ENCODE results near the gene TRIM36.

Gene TRIM36, protein sequence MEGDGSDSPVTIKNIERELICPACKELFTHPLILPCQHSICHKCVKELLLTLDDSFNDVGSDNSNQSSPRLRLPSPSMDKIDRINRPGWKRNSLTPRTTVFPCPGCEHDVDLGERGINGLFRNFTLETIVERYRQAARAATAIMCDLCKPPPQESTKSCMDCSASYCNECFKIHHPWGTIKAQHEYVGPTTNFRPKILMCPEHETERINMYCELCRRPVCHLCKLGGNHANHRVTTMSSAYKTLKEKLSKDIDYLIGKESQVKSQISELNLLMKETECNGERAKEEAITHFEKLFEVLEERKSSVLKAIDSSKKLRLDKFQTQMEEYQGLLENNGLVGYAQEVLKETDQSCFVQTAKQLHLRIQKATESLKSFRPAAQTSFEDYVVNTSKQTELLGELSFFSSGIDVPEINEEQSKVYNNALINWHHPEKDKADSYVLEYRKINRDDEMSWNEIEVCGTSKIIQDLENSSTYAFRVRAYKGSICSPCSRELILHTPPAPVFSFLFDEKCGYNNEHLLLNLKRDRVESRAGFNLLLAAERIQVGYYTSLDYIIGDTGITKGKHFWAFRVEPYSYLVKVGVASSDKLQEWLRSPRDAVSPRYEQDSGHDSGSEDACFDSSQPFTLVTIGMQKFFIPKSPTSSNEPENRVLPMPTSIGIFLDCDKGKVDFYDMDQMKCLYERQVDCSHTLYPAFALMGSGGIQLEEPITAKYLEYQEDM

DNA sequence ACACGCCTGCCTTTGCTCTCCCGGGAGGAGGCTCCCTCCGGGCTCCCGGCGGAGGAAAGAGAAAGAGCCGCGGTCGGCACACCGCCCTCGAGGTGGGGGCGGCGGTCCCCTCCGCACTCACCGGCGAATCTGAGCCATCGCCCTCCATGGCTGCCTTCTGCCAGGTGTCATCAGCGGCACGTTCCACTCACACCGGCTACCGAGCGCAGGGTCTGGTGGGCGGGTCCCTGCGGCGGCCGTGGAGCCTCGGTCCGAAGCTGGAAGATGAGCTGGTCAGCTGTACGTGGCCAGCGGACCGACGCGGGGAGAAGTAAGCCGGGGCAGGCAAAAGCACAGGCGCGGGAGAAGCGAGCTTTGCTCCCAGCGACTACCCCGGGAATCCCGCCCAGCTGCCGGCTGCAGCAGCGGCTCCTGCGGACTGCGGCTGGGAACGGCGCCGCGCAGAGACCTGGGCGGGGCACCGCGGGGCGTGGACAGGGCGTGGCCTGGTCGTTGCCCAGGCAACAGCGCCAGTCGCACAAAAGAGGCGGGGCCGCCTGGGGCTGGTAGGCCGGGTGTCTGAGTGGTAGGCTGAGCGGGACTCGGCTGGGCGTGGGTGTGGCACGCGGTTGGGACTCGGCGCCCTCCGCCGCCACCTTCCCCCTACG is at the start of gene TRIM36:
TSS of gene TRIM36 (minus strand) at position 422 of the 647 bp plus-strand sequence. CDS start at position 148, 274 bp downstream.
- DNase-seq (ENCODE audit: low read depth, low spot score), result peak; percentile 97

DNA sequence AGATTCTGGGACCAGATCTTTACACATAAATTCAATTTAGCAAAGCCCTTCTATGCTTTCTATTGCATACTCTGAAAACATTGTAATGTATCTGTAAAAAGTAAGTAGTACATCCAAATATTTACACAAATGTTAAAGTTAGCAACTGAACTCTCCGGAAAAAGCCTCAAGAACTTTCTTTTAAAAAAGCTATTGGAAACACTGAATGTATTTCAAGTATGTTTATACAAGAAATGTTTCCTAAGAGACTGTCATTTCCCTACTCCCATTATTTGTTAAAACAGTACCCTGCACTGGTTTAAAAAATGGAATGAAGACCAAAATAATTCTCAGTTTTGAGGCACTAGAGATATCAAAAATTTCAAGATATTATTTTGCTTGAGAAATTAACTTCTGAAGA is 44.8 kb upstream of the TRIM36 start:
- DNase-seq (ENCODE audit: low read depth, low spot score), result no peak

DNA sequence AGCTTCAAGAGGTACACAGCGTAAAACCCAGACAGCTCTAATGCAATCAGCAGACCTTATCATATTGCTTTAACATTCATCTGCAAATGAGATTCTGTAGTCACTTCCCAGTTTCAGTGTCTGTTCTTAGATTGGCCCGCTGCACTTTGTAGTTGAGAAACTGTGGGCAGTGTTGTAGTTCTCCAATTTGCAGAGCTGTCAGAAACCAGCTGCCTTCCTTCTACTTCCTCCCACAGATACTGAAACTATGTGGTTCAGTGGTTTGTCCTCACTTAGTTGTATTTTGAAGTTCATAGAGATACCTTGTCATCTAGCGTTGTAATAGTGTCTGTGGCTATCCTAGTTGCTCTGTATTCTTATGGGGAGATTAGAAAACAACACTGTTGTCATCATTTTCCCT is 39.6 kb upstream of the TRIM36 start:
- no peak for DNase-seq (ENCODE audit: low read depth, low spot score)

DNA sequence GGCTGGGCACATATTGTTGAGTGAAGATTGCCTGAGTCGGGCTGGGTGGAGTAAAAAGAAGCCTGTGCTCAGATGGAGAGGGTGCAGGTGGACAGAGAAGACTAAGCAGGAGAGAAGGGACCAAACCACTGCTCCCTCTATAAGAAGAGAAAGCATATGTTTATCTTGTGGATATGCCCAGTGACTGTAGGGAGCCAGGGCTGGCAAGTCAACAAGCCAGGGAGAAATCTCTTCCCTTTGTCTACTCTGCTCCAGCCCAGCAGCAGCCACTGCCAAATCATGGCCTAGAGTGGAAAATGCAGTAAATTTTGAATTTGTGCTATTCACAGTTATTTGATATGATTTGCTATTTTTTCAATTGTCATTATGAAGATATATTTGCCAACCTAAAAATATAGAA is 33.2 kb upstream of the TRIM36 start:
- DNase-seq (ENCODE audit: low read depth, low spot score), result no peak

DNA sequence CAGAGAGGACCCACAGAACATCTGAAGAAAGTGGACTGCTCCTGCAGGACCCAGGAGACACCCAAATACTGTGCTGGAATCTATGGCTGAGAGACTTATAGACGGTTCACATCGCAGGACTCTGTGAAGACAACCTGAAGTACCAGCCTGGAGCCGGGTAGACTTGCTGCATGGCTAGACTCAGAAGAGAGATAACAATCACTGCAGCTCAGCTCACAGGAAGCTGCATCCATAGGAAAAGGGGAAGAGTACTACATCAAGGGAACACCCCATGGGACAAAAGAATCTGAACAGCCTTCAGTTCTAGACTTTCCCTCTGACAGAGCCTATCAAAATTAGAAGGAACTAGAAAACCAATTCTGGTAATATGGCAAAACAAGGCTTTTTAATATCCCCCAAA is 26.5 kb upstream of the TRIM36 start:
- DNase-seq (ENCODE audit: low read depth, low spot score), result no peak

DNA sequence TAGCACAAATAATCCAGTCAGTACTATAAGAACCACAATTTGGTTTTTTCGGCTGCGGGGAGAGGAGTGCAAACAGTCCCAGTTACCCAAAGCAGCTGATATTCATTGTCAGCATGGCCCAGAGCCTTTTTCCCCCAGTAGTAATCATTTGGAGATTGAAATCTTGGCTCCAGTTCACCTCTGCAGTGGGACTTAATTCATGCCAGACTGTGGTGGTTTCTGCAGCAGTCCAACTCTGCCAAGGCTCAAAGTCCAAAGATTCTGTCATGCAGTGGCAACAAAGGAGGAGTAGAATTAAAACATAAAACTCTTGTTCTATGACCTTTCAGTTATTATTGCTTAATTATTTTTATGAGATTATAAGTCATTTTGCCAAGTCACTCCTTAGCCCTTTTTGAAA is 25.0 kb upstream of the TRIM36 start:
- DNase-seq (ENCODE audit: low read depth, low spot score), result no peak

DNA sequence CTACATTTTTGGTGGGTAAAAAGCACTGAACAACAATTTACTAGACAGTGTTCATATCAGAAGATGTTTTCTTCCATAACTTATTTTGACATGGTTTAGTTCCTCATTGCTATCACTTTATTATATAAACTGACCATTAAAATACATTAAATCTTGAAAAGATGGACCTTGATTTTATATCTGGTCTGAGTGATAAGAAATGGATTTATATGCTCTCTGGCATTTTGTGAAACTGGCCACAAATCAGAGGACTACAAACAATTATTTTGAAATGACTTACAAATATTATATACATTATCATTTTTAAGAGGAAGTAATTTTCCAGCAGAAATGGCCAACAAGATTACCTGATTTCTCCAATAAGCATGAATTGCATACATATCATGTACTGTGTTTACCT is 23.6 kb upstream of the TRIM36 start:
- DNase-seq (ENCODE audit: low read depth, low spot score), result no peak

DNA sequence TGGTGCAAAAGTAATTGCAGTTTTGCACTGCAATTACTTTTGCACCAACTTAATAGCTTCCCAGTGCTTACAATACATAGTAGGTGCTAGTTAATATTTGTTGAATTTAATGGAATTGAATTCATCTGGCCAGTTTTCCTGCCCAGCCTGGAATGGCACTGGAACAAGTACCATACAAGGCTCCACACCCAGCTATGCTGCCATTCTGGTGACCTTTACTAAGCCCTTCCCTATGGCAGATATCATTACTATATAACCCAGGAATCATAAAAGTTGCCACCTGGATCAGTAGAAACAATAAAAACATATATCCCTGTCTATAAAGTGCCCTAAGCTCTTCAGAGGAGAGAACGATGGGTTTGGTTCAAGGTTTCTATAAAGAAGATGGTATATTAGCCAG is 22.4 kb upstream of the TRIM36 start:
- no peak for DNase-seq (ENCODE audit: low read depth, low spot score)

DNA sequence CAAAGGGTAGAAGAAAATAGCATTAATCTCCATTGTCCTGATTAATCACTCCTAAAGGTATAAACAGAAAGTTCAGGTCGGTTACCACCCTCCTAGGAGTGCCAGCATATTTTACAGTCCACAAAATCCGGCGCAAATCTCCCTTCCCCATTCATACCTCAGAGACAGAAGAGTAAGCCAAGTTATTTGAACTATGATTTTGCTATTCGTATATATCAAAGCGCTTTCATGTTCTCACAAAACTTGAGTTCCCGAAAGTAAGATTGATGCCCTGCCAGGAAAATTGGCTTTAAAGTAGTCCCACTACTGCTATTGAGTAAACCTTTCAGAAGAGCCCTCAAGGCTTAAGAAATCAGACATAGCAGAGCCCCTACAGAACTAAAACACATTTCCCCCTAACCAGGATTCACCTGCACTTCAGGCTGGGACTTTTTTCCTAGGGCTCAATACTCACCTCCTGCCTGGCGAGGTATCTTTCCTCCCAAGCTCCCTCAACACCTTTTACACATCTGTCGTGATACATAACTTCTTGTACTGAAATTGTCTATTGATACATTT is 21.8 kb upstream of the TRIM36 start:
- no peak for DNase-seq (ENCODE audit: low read depth, low spot score)

DNA sequence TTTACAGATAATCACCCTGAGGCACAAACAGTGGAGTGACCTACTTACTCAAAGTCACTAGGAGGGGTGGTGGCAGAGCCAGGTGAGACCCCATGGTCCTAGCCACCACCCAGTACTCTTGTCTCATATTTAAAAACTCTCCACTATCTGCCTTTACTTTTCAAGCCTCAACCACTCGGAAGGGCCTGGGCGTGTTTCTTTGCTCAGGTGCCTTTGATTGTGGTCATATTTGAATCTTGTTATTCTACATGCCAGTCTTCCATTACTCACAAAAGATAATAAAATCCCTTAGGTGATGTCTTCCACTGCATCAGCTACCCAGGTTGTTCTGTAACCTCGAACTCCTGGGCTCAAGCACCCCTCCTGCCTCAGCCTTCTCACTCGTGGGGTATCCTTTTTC is 20.7 kb upstream of the TRIM36 start:
- no peak for DNase-seq (ENCODE audit: low read depth, low spot score)

DNA sequence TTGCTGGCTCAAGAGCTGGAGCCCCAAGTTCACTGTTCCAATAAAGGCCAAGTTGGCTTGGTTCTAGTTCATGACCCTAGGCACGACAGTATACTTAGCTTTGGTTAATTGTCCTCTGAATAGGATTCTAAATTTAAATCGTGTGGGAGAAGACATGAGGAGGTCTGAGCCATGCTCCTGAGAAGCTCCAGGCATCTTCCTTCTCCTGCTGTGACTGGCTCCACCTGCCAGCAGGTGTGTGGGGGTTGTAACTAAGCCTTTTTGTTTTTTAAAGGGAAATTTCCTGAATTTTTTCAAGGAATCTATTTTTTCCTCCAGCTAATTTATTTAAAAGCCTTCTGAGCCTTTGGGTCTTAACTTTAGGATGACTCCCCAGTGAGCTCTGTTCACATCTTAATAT is 20.2 kb upstream of the TRIM36 start:
- no peak for DNase-seq (ENCODE audit: low read depth, low spot score)

DNA sequence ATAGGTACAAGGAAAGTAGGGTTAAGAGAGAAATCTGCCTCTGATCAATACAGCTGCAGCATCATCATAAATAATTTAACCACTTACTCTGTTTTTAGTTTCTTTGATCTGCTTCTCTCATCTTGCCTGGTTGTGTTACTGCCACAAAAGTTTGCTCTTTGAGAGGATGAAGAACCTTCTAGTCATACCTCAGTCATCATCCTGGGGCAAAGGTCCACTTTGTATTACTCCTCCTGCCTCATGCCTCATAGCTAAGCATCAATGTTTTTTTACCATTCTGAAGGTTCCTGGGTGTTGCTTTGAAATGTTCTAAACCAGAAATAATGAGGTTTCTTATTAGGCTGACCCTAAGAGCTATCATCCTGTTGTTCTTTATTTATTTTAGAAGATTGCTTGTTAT is 17.1 kb upstream of the TRIM36 start:
- DNase-seq (ENCODE audit: low read depth, low spot score), result no peak

DNA sequence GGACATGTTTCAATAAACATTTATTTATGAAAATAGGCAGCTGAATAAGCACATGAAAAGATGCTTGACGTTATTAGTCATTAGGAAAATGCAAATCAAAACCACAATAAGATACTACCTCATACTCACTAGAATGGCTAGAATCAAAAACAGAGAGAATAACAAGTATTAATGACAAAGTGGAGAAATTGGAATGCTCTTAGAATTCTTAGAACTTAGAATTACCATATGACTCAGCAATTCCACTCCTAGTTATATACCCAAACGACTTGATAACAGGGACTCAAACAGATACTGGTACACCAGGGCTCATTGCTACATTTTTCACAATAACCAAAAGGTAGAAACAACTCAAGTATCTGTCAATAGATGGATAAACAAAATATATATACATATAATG is 15.1 kb upstream of the TRIM36 start:
- no peak for DNase-seq (ENCODE audit: low read depth, low spot score)

DNA sequence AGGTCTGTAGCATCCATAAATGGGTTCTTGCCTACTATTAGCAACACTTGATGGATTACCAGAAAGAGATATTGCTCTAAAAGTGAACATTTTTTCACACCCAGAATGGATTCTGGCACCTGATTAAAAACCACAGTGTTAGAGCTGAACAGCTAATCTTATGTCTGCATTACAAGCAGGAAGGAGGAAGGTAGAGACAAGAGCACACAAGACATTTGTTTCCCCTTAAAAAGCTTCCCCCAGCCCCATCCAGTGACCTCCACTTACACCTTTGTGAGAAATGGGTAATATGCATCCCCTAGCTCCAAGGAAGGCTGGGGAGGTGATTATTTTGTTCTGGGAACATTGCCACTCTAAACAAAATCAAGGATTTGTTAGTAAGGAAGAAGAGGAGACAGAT is 12.0 kb upstream of the TRIM36 start:
- DNase-seq (ENCODE audit: low read depth, low spot score), result no peak

DNA sequence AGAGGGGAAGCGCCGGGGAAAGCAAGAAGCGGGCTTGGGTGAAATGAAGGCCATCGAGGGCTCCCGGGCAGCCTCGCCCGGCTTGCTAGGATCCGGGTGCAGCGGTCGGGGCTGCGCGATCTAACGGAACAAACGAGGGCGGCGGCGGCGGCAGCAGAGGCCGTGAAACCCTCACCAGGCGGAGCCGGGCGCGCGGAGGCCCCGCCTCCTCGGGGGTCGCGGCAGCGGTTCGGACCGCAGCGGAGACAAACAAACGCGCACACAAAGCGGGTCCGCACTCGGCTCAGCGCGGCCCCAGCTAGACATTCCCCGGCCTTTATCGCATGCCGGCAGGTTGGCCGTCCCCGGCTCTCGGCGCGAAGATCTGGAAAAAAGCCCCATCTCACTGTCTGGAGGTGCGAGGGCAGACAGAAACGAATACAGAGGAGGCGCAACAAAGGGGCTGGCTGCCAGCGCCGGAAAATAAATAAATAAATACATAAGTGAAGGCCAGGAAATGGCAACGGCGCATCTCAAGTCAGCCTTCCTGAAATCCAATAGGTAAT is 10.5 kb upstream of the TRIM36 start:
- DNase-seq (ENCODE audit: low read depth, low spot score), result peak; percentile 81

DNA sequence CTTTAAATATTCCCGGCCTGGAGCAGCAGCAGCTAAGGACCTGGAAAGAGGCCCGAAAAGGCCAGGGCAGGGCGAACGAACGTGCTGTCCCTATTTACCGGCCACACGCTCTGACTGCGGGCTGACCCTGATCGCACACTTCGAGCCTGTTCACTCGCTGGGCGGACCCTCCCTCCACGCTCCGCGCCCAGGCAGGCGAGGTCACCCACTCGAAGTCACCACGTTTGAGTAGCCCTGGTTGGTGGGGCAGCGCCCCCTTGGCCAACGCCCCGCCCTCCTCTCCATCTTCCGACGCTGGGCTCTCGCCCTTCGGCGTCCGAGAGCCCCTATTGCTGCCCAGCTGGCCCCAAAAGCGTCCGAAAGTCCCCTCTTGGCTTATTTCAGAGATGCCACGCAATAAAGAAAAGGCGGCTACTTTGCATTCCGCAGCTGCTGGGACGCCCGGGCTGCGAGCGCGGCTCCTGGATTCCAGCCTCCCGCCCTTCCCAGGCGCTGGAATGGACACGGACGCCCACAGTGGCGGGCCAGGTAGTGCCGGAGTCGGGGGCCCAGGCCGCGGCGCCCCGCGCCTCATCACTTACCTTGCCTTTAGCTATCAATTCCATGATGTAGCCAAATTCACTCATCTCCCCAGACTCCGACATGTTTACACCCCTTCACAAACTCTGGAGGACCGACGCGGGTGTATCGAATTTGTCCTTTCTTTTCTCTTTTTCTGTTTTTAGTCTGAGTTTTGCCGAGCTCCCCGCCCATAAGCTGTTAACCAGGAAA is 9.9 kb upstream of the TRIM36 start:
- DNase-seq (ENCODE audit: low read depth, low spot score), result peak; percentile 49

DNA sequence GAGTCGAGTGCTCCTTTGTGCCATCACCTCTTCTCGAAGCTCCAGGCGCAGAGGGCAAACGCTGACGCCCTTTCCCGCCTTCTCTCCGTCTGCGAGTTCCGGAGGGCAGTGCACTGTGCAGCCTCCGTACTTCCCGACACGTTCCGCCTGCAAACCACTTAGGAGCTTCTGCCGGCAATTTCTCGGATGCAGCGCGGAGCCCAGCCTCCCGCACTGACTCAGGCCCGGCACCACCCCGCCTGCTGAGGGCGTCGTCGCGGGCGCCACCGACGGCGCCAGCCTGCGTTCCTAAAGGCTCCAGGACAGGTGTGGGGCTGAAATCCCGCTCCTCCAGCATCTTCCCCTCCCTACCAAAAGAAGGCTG is 9.3 kb upstream of the TRIM36 start:
- peak; percentile 48 for DNase-seq (ENCODE audit: low read depth, low spot score)

DNA sequence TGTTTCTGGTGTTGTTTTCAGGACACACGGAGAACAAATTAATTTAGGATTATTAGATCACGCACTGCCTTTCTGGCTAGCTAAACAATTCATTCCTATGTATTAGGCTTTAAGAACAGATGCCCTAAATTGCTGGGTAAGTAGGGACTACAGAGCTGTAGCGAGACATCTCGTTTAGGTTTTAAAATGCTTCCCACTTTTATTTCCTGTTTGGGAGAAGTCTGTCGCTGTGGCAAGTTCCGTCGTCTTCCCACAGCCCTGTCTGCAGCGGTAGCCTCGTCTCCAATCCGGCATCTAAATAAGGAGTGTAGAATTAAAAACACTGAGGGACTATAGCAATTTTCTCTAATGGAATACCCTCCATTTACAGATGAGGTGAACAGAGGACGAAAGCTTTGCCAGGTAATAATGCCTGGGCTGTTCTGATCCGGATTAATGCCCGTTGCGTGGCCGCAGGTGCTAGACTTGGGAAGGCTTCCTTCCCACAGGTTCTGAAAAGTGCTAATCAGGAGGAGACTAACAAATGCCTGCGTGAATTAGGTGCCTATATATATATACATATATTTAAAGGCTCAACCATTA is 1.3 kb upstream of the TRIM36 start:
- DNase-seq (ENCODE audit: low read depth, low spot score), result no peak

DNA sequence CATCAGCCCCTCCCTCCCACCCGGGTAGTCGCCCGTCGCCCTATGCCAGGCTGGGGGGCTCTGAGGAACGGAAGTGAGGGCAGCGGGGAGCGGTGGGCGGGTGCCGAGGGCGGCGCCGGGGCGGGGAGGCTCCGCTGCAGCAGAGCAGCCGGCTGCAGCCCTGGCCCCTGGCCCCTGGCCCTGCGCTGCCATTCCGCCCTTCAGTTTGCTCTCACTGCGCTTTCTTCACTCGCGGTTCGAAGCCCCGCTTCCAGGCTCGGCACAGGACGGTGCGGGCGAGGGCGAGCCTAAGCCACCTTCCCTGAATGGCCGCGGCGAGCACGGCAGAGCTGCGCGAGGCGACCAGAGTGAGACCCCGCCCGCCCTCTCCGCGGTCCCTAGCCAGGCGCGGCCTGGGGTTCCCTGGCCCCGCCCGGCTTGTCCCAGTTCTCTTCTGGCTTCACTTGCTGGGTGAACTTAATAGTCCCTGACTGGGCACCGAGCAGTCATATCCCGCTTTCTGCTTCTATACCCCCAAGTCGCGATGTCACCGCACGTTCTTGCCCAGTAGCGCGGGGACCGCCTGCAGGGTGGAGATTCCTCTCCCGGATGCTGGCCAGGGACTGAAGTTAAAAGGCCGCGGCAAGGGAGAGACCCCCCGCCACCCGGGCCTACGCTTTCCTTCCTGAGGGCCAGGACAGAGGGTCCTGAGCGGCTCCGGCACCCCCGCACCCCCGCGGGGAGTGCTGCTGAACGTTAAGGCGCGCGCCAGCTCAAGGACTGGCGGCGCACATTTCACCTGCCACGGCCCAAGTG is 623 bp upstream of the TRIM36 start:
- peak; percentile 73 for DNase-seq (ENCODE audit: low read depth, low spot score)

DNA sequence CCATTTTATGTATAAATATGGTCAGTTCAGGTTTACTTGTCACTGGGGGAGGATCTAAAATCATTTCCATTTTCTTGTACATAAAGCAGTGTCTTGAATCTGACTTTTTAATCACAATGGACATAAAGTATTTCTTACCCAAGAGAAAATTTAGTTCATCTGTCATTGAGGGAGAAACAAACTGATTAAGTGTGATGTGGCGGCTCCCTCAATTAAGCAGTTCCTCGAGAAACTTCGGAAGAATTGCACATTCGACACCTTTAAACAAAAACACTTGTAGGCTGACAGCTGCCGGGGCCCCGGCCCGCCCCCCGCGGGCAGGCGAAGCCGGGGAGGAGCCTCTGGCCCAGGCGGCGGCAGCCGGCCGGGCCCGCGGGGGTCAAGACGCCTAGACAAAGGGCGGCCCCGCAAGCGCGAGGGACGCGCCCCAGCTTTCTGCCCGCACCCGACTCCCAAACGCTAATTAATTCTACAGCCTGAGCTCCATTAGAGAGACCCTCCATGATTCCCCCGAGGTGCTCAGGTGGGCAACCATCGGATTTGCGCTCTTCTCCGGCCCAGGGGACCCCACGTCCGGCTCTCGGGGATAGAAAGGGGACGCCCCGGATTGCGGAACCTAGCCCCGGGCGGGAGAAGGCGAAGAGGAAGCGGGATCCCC is 750 bp downstream of the TRIM36 start:
- DNase-seq (ENCODE audit: low read depth, low spot score), result no peak
